SJCRH30 (cell line): ENCODE data around the gene HIBCH. TPM values are rescaled to one million over a fixed set of nuclear protein-coding genes. Genes with fewer than 3 reads are reported as not detected.
"Not testable (repeated sequence)": the region's sequence is repeated elsewhere in the genome, so short reads cannot be mapped to it uniquely, and the experiment has no call there.

Source experiments
- DNase-seq, 2 experiments: peaks; one replicate each; pipeline ENCODE4 v3.0.0-alpha.2; 2015 to 2020
- H3K27ac ChIP-seq: fragments of 250-450 bp; sonication (Bioruptor Pico); 2 replicates; pipeline ENCODE4 v1.5.1; 2020; ENCODE audit warnings: mild to moderate bottlenecking, moderate library complexity
- H3K27me3 ChIP-seq: fragments of 250-450 bp; sonication (Bioruptor Pico); 2 replicates; pipeline ENCODE4 v1.5.1; 2020; ENCODE audit warnings: mild to moderate bottlenecking, moderate library complexity
- H3K36me3 ChIP-seq: fragments of 250-450 bp; sonication (Bioruptor Pico); 2 replicates; pipeline ENCODE4 v1.5.1; 2020; ENCODE audit warnings: mild to moderate bottlenecking, moderate library complexity
- H3K4me1 ChIP-seq: fragments of 250-450 bp; sonication (Bioruptor Pico); 2 replicates; pipeline ENCODE4 v1.5.1; 2020; ENCODE audit warnings: mild to moderate bottlenecking, moderate library complexity
- H3K4me3 ChIP-seq: fragments of 250-450 bp; sonication (Bioruptor Pico); 2 replicates; pipeline ENCODE4 v1.5.1; 2020; ENCODE audit warnings: mild to moderate bottlenecking, moderate library complexity
- H3K9me3 ChIP-seq: fragments of 250-450 bp; sonication (Bioruptor Pico); replicated peaks from 2 replicates; pipeline ENCODE4 v1.5.1; 2020; ENCODE audit warnings: mild to moderate bottlenecking, moderate library complexity
- total RNA-seq: library from RNA; depleted of rRNA; stranded (reverse); fragments of >200 nt; shearing (Covaris generic); gene quantifications from 2 replicates; pipeline ENCODE4 v1.2.3, GENCODE V29; 2014

HIBCH gene
- total RNA-seq, 1 experiment from 2014 or later, result 70.9 TPM

GRCh38 chr2:190303647-190304046 lies 16.0 kb downstream of the HIBCH start:
- DNase-seq, result no peak
- Histone ChIP-seq H3K36me3 (peaks cover 37% of the 10 kb centered on the region), H3K27me3 (no peaks in the 10 kb centered on the region), H3K4me3 (no peak overlapping the region), H3K27ac (no peak overlapping the region), H3K9me3 (no peaks in the 10 kb centered on the region), H3K4me1 (no peaks in the 10 kb centered on the region)

- no peaks in the 10 kb centered on the region for H3K27me3 ChIP-seq
- no peaks in the 10 kb centered on the region for H3K9me3 ChIP-seq
- DNase-seq, result no peak
- H3K36me3 ChIP-seq, result peaks cover 28% of the 10 kb centered on the region
- no peaks in the 10 kb centered on the region for H3K4me1 ChIP-seq
- H3K4me3 ChIP-seq, result no peak overlapping the region
- no peak overlapping the region for H3K27ac ChIP-seq
Measured at GRCh38 chr2:190302052-190302451, 17.6 kb downstream of the HIBCH start.

- Histone ChIP-seq H3K27me3 (no peaks in the 10 kb centered on the region), H3K4me3 (no peak overlapping the region), H3K27ac (no peak overlapping the region), H3K9me3 (no peaks in the 10 kb centered on the region), H3K36me3 (peaks cover 28% of the 10 kb centered on the region), H3K4me1 (no peaks in the 10 kb centered on the region)
- DNase-seq, result no peak
Measured at GRCh38 chr2:190301032-190301431, 18.6 kb downstream of the HIBCH start.

- not testable (repeated sequence) for H3K4me3 ChIP-seq, H3K4me1 ChIP-seq, H3K9me3 ChIP-seq, H3K27me3 ChIP-seq, H3K27ac ChIP-seq, DNase-seq
- peaks cover 46% of the 10 kb centered on the region for H3K36me3 ChIP-seq
Measured at GRCh38 chr2:190297880-190298279, 21.7 kb downstream of the HIBCH start.

GRCh38 chr2:190283783-190284182 lies 35.8 kb downstream of the HIBCH start:
- peaks cover 28% of the 10 kb centered on the region for H3K36me3 ChIP-seq
- H3K27me3 ChIP-seq, result no peaks in the 10 kb centered on the region
- no peaks in the 10 kb centered on the region for H3K4me1 ChIP-seq
- H3K4me3 ChIP-seq, result no peak overlapping the region
- no peak overlapping the region for H3K27ac ChIP-seq
- H3K9me3 ChIP-seq, result no peaks in the 10 kb centered on the region
- DNase-seq, result no peak

- Histone ChIP-seq H3K27me3 (no peaks in the 10 kb centered on the region), H3K9me3 (no peaks in the 10 kb centered on the region), H3K27ac (no peak overlapping the region), H3K4me1 (no peaks in the 10 kb centered on the region), H3K36me3 (peaks cover 11% of the 10 kb centered on the region), H3K4me3 (no peak overlapping the region)
- DNase-seq, result no peak
Measured at GRCh38 chr2:190280565-190281350, 38.9 kb downstream of the HIBCH start.

- not testable (repeated sequence) for H3K4me1 ChIP-seq, H3K27me3 ChIP-seq, DNase-seq, H3K9me3 ChIP-seq, H3K4me3 ChIP-seq, H3K27ac ChIP-seq
- peaks cover 11% of the 10 kb centered on the region for H3K36me3 ChIP-seq
Measured at GRCh38 chr2:190279256-190280134, 40.1 kb downstream of the HIBCH start.

- H3K36me3 ChIP-seq, result peaks cover 3% of the 10 kb centered on the region; the same call in 1 of the 2 replicates
- H3K4me3 ChIP-seq, result no peak overlapping the region
- no peaks in the 10 kb centered on the region for H3K9me3 ChIP-seq
- no peaks in the 10 kb centered on the region for H3K4me1 ChIP-seq
- peak; percentile 47 to 82 for DNase-seq
- H3K27me3 ChIP-seq, result no peaks in the 10 kb centered on the region
- no peak overlapping the region for H3K27ac ChIP-seq
Measured at GRCh38 chr2:190277234-190278112, 42.2 kb downstream of the HIBCH start.

GRCh38 chr2:190272457-190272842 lies 47.2 kb downstream of the HIBCH start:
- Histone ChIP-seq H3K27me3 (no peaks in the 10 kb centered on the region), H3K36me3 (peaks cover 4% of the 10 kb centered on the region; the same call in 1 of the 2 replicates), H3K4me3 (no peak overlapping the region), H3K27ac (no peak overlapping the region), H3K9me3 (no peaks in the 10 kb centered on the region), H3K4me1 (no peaks in the 10 kb centered on the region; the same call in 1 of the 2 replicates)
- DNase-seq, result no peak

- no peak overlapping the region for H3K27ac ChIP-seq
- DNase-seq, result no peak
- H3K36me3 ChIP-seq, result peaks cover 5% of the 10 kb centered on the region; the same call in 1 of the 2 replicates
- no peak overlapping the region for H3K4me3 ChIP-seq
- H3K4me1 ChIP-seq, result no peaks in the 10 kb centered on the region; the same call in 1 of the 2 replicates
- no peaks in the 10 kb centered on the region for H3K9me3 ChIP-seq
- no peaks in the 10 kb centered on the region for H3K27me3 ChIP-seq
Measured at GRCh38 chr2:190271783-190272456, 47.7 kb downstream of the HIBCH start.

- H3K27ac ChIP-seq, result no peak overlapping the region
- no peak overlapping the region for H3K4me3 ChIP-seq
- peaks cover 9% of the 10 kb centered on the region; the same call in 1 of the 2 replicates for H3K36me3 ChIP-seq
- H3K4me1 ChIP-seq, result no peaks in the 10 kb centered on the region; the same call in 1 of the 2 replicates
- no peaks in the 10 kb centered on the region for H3K27me3 ChIP-seq
- DNase-seq, result no peak
- H3K9me3 ChIP-seq, result no peaks in the 10 kb centered on the region
Measured at GRCh38 chr2:190270298-190270697, 49.3 kb downstream of the HIBCH start.

GRCh38 chr2:190269699-190270098 lies 49.9 kb downstream of the HIBCH start:
- not testable (repeated sequence) for H3K36me3 ChIP-seq, H3K9me3 ChIP-seq, H3K27ac ChIP-seq, DNase-seq, H3K4me1 ChIP-seq, H3K27me3 ChIP-seq, H3K4me3 ChIP-seq

GRCh38 chr2:190267302-190267701 lies 52.3 kb downstream of the HIBCH start:
- peaks cover 7% of the 10 kb centered on the region; the same call in 1 of the 2 replicates for H3K36me3 ChIP-seq
- no peak overlapping the region for H3K27ac ChIP-seq
- H3K27me3 ChIP-seq, result no peaks in the 10 kb centered on the region
- H3K4me1 ChIP-seq, result no peaks in the 10 kb centered on the region; the same call in 1 of the 2 replicates
- no peak overlapping the region for H3K4me3 ChIP-seq
- H3K9me3 ChIP-seq, result no peaks in the 10 kb centered on the region
- no peak for DNase-seq

- Histone ChIP-seq H3K4me1 (no peaks in the 10 kb centered on the region; the same call in 1 of the 2 replicates), H3K27me3 (no peaks in the 10 kb centered on the region), H3K36me3 (peaks cover 7% of the 10 kb centered on the region; the same call in 1 of the 2 replicates), H3K4me3 (no peak overlapping the region), H3K27ac (no peak overlapping the region), H3K9me3 (no peaks in the 10 kb centered on the region)
- no peak for DNase-seq
Measured at GRCh38 chr2:190266314-190266713, 53.3 kb downstream of the HIBCH start.
